K562 (cell line): ENCODE measurements around the gene RNF19B. TPM values are rescaled to one million over a fixed set of nuclear protein-coding genes. Genes with fewer than 3 reads are reported as not detected.
A peak's percentile ranks its signal among the peaks of the same experiment; 100 is the strongest.

Experiments used
- ARID2 ChIP-seq: fragments of 450-650 bp; IDR thresholded peaks from 2 replicates; pipeline ENCODE4 v1.6.1; 2017; ENCODE audit warnings: antibody characterized with exemption, mild to moderate bottlenecking
- CHD4 ChIP-seq: fragments of 200-600 bp; sonication (generic); IDR thresholded peaks from 3 replicates; pipeline ENCODE4 v1.6.1; 2012; ENCODE audit warnings: low read depth, mild to moderate bottlenecking, mixed read lengths, low read length, inconsistent platforms; ENCODE audit not compliant: insufficient read depth, insufficient replicate concordance, poor library complexity, severe bottlenecking
- CREBBP ChIP-seq: IDR thresholded peaks from one replicate; pipeline ENCODE4 v1.6.1; 2012; ENCODE audit warnings: low read depth, mild to moderate bottlenecking, control low read depth, inconsistent platforms, low read length
- ELF4 ChIP-seq: fragments of 450-650 bp; formaldehyde crosslinking; IDR thresholded peaks from 2 replicates; pipeline ENCODE4 v1.4.0; 2022; ENCODE audit warnings: missing genetic modification characterization
- ETS2 ChIP-seq: IDR thresholded peaks from 2 replicates; pipeline ENCODE4 v1.6.1; 2016; ENCODE audit warnings: borderline replicate concordance, missing genetic modification characterization, mild to moderate bottlenecking, moderate library complexity, missing compliant biosample characterization; ENCODE audit not compliant: poor library complexity, severe bottlenecking
- FOXK1 ChIP-seq: sonication (generic); formaldehyde crosslinking; IDR thresholded peaks from 2 replicates; pipeline ENCODE4 v1.8.0; 2022; ENCODE audit warnings: missing genetic modification reagents, mild to moderate bottlenecking, borderline replicate concordance
- JUNB ChIP-seq: fragments of 450-650 bp; formaldehyde crosslinking; conservative IDR thresholded peaks from 2 replicates; pipeline ENCODE4 v1.4.0; 2020; ENCODE audit warnings: mild to moderate bottlenecking
- RBM25 ChIP-seq: fragments of 200-400 bp; formaldehyde crosslinking; IDR thresholded peaks from 2 replicates; pipeline ENCODE4 v1.6.1; 2018; ENCODE audit warnings: low read length, low read depth, moderate library complexity; ENCODE audit not compliant: severe bottlenecking
- SREBF2 ChIP-seq: sonication (generic); formaldehyde crosslinking; IDR thresholded peaks from 2 replicates; pipeline ENCODE4 v1.4.0; 2020; ENCODE audit warnings: mild to moderate bottlenecking, missing genetic modification reagents
- SRSF3 ChIP-seq: fragments of 200-400 bp; formaldehyde crosslinking; IDR thresholded peaks from 2 replicates; pipeline ENCODE4 v1.6.1; 2016; ENCODE audit warnings: mild to moderate bottlenecking, low read length, moderate library complexity; ENCODE audit not compliant: insufficient read depth
- WHSC1 ChIP-seq: IDR thresholded peaks from one replicate; pipeline ENCODE4 v1.6.1; 2012; ENCODE audit warnings: low read length, control low read depth, inconsistent platforms
- XRCC4 ChIP-seq: IDR thresholded peaks from one replicate; pipeline ENCODE4 v1.6.1; 2011; ENCODE audit not compliant: insufficient read depth, insufficient read length; ENCODE audit errors: extremely low read depth
- ZBED1 ChIP-seq: IDR thresholded peaks from 2 replicates; pipeline ENCODE4 v1.6.1; 2014
- ZNF124 ChIP-seq: sonication (generic); formaldehyde crosslinking; IDR thresholded peaks from 2 replicates; pipeline ENCODE4 v1.8.1; 2022; ENCODE audit warnings: missing genetic modification reagents
- ZNF449 ChIP-seq: fragments of 250-450 bp; sonication (Bioruptor Pico); IDR thresholded peaks from 2 replicates; pipeline ENCODE4 v1.8.0; 2022; ENCODE audit warnings: moderate library complexity, mild to moderate bottlenecking, inconsistent platforms
- polyA plus RNA-seq, 8 experiments: library from polyadenylated mRNA; depleted of rRNA in 4 of 8; stranded (reverse) in 5 of 8; unstranded in 3 of 8; fragments of >200 nt; fragmentation: Nextera tagmentation in 2 of 8; fragmentation: Illumina TruSeq in 1 of 8; extraction: Ambion mirVana in 2 of 8; extraction: Trizol in 1 of 8; gene quantifications; 2 replicates each; pipeline versions ENCODE4 v1.2.1 to v1.2.3, GENCODE V29; 2011 to 2014; ENCODE audit warnings: inconsistent platforms in 1 of 8, missing spikeins in 1 of 8
- total RNA-seq, 7 experiments: library from RNA; depleted of rRNA in 6 of 7; stranded (reverse); fragments of >200 nt in 6 of 7; fragmentation: Illumina TruSeq in 2 of 7; extraction: Trizol in 2 of 7; gene quantifications; 2 replicates each; pipeline versions ENCODE4 v1.2.1 to v1.2.3, GENCODE V29; 2011 to 2021; ENCODE audit warnings: low replicate concordance in 1 of 7
- TF ChIP-seq, protein P1 (sequence below): sonication (generic); formaldehyde crosslinking; IDR thresholded peaks from 2 replicates; pipeline ENCODE4 v1.8.1; 2023; ENCODE audit warnings: mild to moderate bottlenecking, missing genetic modification reagents
- TF ChIP-seq, protein P2 (sequence below): fragments of 450-650 bp; IDR thresholded peaks from 2 replicates; pipeline ENCODE4 v1.6.1; 2016; ENCODE audit warnings: mild to moderate bottlenecking
- TF ChIP-seq, protein P3 (sequence below): fragments of 450-650 bp; IDR thresholded peaks from 2 replicates; pipeline ENCODE4 v1.6.1; 2014; ENCODE audit warnings: low read depth, mild to moderate bottlenecking, moderate library complexity, borderline replicate concordance
- TF ChIP-seq, protein P4 (sequence below): fragments of 450-650 bp; IDR thresholded peaks from 2 replicates; pipeline ENCODE4 v1.6.1; 2017; ENCODE audit warnings: mild to moderate bottlenecking, moderate library complexity

The RNF19B gene
- total and polyA plus RNA-seq, 9 of the 15 experiments (the other 6 are each of a cell fraction or from before 2014, with no cell fraction given), result 2.6 to 14.9 (median 10.1) TPM

DNA sequence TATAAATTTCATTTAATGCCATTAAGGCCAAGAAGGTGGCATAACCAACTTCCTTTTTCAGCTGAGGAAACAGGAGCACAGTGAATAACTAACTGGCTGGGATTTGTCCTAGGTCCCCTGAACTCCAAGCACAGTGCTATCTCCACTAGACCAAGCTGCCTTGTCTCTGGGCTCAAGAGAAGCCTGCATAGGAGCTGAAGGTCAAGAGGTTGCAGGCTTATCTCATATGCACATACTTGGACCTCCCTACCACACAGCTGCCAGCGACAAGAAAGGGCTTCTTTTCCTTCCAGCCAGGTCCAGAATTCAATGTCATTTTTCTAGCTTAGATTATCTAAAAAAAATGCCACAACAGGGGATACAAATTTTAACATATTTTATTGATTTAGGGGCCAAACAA is 45.0 kb upstream of the RNF19B start (continued):
- TF ChIP-seq, protein P1, sequence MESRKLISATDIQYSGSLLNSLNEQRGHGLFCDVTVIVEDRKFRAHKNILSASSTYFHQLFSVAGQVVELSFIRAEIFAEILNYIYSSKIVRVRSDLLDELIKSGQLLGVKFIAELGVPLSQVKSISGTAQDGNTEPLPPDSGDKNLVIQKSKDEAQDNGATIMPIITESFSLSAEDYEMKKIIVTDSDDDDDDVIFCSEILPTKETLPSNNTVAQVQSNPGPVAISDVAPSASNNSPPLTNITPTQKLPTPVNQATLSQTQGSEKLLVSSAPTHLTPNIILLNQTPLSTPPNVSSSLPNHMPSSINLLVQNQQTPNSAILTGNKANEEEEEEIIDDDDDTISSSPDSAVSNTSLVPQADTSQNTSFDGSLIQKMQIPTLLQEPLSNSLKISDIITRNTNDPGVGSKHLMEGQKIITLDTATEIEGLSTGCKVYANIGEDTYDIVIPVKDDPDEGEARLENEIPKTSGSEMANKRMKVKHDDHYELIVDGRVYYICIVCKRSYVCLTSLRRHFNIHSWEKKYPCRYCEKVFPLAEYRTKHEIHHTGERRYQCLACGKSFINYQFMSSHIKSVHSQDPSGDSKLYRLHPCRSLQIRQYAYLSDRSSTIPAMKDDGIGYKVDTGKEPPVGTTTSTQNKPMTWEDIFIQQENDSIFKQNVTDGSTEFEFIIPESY (CRISPR knock-in tag), result no peak
- TF ChIP-seq WHSC1 (no peak), JUNB (CRISPR knock-in tag) (no peak), ZNF449 (CRISPR knock-in tag) (no peak), ARID2 (no peak), CHD4 (no peak), FOXK1 (CRISPR knock-in tag) (no peak), CREBBP (no peak), SREBF2 (CRISPR knock-in tag) (no peak), RBM25 (no peak), XRCC4 (no peak), ETS2 (tag) (no peak), ZNF124 (CRISPR knock-in tag) (no peak), ELF4 (0 out of 2 replicates have a peak, but pooled peaks have one; percentile 72), ZBED1 (0 out of 2 replicates have a peak, but pooled peaks have one; percentile 41), SRSF3 (no peak)
- TF ChIP-seq, protein P2, sequence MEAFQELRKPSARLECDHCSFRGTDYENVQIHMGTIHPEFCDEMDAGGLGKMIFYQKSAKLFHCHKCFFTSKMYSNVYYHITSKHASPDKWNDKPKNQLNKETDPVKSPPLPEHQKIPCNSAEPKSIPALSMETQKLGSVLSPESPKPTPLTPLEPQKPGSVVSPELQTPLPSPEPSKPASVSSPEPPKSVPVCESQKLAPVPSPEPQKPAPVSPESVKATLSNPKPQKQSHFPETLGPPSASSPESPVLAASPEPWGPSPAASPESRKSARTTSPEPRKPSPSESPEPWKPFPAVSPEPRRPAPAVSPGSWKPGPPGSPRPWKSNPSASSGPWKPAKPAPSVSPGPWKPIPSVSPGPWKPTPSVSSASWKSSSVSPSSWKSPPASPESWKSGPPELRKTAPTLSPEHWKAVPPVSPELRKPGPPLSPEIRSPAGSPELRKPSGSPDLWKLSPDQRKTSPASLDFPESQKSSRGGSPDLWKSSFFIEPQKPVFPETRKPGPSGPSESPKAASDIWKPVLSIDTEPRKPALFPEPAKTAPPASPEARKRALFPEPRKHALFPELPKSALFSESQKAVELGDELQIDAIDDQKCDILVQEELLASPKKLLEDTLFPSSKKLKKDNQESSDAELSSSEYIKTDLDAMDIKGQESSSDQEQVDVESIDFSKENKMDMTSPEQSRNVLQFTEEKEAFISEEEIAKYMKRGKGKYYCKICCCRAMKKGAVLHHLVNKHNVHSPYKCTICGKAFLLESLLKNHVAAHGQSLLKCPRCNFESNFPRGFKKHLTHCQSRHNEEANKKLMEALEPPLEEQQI, result peak; percentile 30; the same call in 1 of the 2 replicates
- TF ChIP-seq, protein P3, sequence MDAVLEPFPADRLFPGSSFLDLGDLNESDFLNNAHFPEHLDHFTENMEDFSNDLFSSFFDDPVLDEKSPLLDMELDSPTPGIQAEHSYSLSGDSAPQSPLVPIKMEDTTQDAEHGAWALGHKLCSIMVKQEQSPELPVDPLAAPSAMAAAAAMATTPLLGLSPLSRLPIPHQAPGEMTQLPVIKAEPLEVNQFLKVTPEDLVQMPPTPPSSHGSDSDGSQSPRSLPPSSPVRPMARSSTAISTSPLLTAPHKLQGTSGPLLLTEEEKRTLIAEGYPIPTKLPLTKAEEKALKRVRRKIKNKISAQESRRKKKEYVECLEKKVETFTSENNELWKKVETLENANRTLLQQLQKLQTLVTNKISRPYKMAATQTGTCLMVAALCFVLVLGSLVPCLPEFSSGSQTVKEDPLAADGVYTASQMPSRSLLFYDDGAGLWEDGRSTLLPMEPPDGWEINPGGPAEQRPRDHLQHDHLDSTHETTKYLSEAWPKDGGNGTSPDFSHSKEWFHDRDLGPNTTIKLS, result 0 out of 2 replicates have a peak, but pooled peaks have one; percentile 21
- TF ChIP-seq, protein P4, sequence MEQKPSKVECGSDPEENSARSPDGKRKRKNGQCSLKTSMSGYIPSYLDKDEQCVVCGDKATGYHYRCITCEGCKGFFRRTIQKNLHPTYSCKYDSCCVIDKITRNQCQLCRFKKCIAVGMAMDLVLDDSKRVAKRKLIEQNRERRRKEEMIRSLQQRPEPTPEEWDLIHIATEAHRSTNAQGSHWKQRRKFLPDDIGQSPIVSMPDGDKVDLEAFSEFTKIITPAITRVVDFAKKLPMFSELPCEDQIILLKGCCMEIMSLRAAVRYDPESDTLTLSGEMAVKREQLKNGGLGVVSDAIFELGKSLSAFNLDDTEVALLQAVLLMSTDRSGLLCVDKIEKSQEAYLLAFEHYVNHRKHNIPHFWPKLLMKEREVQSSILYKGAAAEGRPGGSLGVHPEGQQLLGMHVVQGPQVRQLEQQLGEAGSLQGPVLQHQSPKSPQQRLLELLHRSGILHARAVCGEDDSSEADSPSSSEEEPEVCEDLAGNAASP, result no peak
